Fibroblast of mammary gland (primary cell): Measurements from ENCODE around the gene FRS3.
A peak's percentile ranks its signal among the peaks of the same experiment; 100 is the strongest.

ENCODE experiments used
- DNase-seq: peaks from one replicate; pipeline ENCODE4 v3.0.0-alpha.2; 2010; ENCODE audit warnings: low read depth
- H3K4me3 ChIP-seq: 2 replicates; pipeline ENCODE4 v1.5.1; 2011; ENCODE audit warnings: low read depth, mild to moderate bottlenecking, low read length, moderate library complexity; ENCODE audit not compliant: control insufficient read depth
- TF ChIP-seq, protein P1 (sequence below): conservative IDR thresholded peaks from 2 replicates; pipeline ENCODE4 v1.5.1; 2011; ENCODE audit warnings: low read depth, low read length, inconsistent platforms; ENCODE audit not compliant: control insufficient read depth, insufficient read depth

The FRS3 gene

DNA sequence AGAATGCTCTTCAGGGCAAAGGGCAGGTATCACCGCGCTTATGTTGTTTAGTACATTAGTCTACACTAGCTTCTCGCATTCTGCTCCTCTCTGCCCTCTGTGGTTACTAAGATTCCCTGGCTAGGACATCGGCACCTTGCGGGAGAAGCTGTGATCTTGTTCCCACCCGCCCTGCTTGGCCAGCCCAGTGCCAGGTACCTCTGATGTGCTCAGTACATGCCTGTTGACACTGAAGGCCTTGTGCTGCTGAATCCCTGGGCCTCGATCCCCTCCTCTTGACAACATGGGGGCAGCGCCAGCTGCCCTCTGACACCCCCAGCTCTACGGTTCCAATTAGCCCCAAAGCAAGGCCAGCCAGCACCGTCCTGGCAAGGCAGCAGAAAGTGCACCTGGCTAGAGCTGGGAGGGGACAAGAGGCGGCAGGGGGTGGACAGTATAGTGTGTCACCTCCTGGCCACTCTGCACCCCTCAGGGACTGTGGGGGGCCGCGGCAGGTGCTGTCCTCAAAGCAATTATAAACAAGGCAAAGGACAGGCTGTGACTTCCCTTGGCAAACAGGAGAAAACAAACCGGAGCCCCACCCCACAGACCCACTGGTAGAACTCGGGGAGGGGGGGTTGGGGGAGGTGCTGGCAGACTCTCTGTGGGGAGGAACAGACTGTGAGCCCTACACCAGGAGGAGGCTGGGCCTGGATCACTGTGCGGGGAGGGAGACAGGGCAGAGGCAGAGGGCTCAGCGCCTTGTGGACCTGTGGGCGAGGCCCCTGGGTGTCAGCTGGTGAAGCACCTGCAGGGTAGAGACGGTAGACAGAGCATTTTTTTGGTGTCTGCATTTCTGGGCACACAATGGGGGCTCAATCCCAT, 51.4 kb downstream of the FRS3 start:
- H3K4me3 ChIP-seq: no peak overlapping the region
- TF ChIP-seq, protein P1, sequence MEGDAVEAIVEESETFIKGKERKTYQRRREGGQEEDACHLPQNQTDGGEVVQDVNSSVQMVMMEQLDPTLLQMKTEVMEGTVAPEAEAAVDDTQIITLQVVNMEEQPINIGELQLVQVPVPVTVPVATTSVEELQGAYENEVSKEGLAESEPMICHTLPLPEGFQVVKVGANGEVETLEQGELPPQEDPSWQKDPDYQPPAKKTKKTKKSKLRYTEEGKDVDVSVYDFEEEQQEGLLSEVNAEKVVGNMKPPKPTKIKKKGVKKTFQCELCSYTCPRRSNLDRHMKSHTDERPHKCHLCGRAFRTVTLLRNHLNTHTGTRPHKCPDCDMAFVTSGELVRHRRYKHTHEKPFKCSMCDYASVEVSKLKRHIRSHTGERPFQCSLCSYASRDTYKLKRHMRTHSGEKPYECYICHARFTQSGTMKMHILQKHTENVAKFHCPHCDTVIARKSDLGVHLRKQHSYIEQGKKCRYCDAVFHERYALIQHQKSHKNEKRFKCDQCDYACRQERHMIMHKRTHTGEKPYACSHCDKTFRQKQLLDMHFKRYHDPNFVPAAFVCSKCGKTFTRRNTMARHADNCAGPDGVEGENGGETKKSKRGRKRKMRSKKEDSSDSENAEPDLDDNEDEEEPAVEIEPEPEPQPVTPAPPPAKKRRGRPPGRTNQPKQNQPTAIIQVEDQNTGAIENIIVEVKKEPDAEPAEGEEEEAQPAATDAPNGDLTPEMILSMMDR: no peak
- no peak for DNase-seq

DNA sequence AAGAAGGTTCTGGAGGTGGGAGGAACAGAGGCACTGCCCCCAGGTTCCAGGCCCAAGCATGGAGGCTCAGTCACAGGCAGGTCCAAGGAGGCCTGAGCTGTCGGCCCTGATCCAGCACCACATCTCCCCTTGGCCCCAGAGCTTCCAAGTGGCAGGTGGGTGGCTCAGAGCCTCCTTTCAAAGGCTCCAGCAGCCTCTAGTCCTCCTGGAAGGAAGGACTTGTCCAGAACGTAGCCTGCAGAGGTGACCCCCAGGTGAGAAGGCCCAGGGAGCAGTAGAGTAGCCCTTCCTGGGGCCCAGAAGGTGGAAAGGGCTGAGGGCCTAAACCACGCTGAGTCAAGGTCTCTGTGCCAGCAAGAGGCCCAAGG, 52.0 kb downstream of the FRS3 start:
- H3K4me3 ChIP-seq: no peak overlapping the region
- no peak for DNase-seq
- TF ChIP-seq, protein P1: no peak

DNA sequence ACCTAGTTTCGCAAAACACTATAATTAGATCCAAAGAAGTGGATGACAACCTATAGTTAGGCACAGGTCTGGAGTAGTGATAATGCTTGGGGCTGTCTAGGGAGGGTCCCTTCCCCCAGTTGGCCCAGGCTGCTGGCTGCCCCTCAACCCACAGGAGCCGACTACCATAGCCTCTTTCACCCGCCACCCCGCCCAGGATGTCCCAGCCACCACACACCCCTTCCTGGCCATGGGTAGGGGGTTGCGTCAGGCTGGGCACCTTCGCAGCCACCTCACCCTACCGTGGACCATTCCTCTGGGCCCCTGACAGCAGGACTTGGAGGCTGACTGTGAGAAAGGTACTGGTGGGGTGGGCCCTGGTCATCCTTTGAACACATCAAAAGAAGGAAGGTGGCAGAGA, 52.8 kb downstream of the FRS3 start:
- DNase-seq: no peak
- TF ChIP-seq, protein P1: no peak
- no peak overlapping the region for H3K4me3 ChIP-seq

DNA sequence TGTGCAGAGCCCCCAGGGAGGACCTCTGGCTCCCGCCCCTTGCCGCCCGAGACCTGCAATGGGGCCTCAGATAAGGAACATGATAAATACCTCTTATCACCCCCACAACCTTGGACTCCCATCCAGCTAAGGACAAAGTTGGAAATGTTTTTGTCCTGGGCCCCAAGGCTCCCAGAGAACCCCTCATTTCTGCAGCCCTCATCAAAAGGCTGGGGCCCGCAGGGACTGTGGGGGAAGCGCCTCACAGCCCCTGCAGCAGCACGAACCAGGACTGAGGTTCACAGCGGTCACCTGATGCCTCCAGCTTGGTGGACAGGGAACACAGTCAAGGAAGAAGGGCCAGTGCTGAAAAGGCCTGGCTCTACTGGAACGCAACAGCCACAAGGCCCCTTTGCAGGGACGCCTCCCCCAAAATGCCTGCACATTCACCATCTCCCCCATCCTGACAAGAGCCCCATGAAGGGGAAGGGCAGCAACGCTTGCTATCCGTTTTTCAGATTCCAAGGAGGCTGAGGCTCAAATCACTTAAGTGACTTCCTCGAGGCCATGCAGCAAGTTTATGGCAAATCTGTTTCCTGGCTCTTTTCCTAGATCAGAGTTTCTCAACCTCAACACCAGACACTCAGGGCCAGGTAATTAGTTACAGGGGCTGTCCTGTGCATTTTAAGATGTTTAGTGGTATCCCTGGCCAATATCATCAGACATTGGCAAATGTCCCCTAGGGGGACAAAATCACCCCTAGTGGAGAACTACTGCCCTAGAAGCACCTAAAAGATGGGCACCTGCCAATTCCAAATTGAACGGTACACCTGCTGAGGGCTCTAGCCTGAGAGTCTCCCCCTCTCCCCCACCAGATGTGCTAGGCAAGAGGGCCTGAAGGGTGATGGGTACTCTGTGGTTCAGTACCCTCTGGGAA, 54.9 kb downstream of the FRS3 start:
- TF ChIP-seq, protein P1: no peak
- DNase-seq: no peak
- H3K4me3 ChIP-seq: no peak overlapping the region

DNA sequence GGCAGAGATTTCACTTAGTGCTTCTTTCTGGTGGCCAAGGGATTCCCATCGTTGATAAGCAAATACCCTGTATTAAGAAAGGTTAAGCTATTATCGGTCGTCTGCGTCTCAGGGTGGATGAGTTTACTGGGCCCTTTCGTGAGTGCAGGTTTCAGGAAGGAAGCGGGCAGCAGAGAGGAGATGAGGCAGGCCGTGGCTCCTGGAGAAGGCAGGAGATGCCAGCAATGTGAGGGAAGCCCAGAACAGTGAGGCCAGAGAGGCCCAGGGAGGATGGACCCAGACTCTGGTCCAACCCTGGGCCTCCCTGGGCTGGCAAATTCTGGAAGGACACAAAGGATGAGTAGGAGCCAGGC, 55.5 kb downstream of the FRS3 start:
- no peak overlapping the region for H3K4me3 ChIP-seq
- TF ChIP-seq, protein P1: no peak
- DNase-seq: no peak

DNA sequence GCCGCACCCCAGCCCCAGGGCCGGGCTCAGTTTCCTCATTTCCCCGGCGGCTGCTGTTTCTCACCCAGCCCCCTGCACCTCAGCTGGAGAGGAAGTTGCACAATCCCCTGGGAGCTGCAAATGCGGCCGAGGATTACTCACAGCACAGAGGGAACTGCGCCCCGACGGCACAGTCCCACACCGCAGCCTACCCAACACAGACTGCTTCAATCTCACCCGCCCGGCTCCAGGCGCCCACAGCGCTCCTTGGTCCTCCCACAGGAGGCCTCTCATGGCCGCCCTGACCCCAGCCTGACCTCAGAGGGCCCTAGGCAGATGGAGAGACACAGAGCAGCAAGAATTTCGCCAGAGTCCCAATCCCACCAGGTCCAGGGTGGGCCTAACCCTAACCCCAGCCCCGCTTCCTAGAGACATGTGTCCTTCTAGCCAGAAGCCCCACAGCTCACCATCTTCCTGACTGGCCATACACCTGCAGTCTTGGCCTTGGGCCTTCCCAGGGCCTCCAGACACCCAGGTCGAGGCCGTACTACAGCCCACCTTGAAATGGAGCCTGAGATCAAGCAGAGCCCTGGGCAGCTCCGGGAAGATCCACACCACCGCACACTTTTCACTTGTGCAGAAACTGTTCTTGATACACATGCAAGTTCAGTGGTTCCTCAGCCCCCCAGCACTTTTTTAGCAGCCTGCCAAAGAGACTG, 56.0 kb downstream of the FRS3 start:
- no peak overlapping the region for H3K4me3 ChIP-seq
- peak; percentile 88 for DNase-seq
- TF ChIP-seq, protein P1: no peak
